NB4 (cell line): ENCODE data around the gene HNRNPK.

Experiments
- DNase-seq: peaks from one replicate; pipeline ENCODE4 v3.0.0; 2010; ENCODE audit warnings: low read depth
- H3K4me3 ChIP-seq: one replicate; pipeline ENCODE4 v1.5.1; 2011; ENCODE audit warnings: mild to moderate bottlenecking, low read depth, low read length, moderate library complexity
- CTCF ChIP-seq: IDR thresholded peaks from one replicate; pipeline ENCODE4 v1.5.1; 2012; ENCODE audit warnings: low read depth, low read length
- MAX ChIP-seq: IDR thresholded peaks from 2 replicates; pipeline ENCODE4 v1.6.1; 2011; ENCODE audit warnings: low read depth, low read length
- MYC ChIP-seq: IDR thresholded peaks from 2 replicates; pipeline ENCODE4 v1.6.1; 2011; ENCODE audit warnings: low read depth, low read length
- POLR2A ChIP-seq: IDR thresholded peaks from 2 replicates; pipeline ENCODE4 v1.6.1; 2011; ENCODE audit warnings: mild to moderate bottlenecking; ENCODE audit not compliant: insufficient read length; ENCODE audit errors: extremely low read depth

HNRNPK gene

GRCh38 chr9:83919111-83919510 lies 60.9 kb downstream of the HNRNPK start:
- DNase-seq, result no peak
- no peak for TF ChIP-seq MYC
- TF ChIP-seq MAX, result no peak
- no peak for TF ChIP-seq POLR2A
- no peak for TF ChIP-seq CTCF
- no peak overlapping the region for H3K4me3 ChIP-seq
